ENCODE results near the gene UTP20.

- TF ChIP-seq POLR2AphosphoS5 (IDR thresholded peaks at IDR 0.05; ENCODE audit: low read depth, low read length) (no peak), FOXM1 (IDR thresholded peaks at IDR 0.05; ENCODE audit: low read depth) (no peak), RXRA (IDR thresholded peaks at IDR 0.05; ENCODE audit: borderline replicate concordance, low read depth) (no peak), CTCF (IDR thresholded peaks at IDR 0.05) (no peak), MXI1 (IDR thresholded peaks at IDR 0.05; ENCODE audit: low read depth, low read length) (no peak), SIN3A (IDR thresholded peaks at IDR 0.05; ENCODE audit: borderline replicate concordance, low read depth, low read length) (no peak), TCF12 (IDR thresholded peaks at IDR 0.05) (no peak), YY1 (IDR thresholded peaks at IDR 0.05; ENCODE audit: low read depth) (no peak), EZH2phosphoT487 (IDR thresholded peaks at IDR 0.05; ENCODE audit: borderline replicate concordance, low read depth) (no peak)
These were observed 95.7 kb downstream of the UTP20 start for GRCh38 chr12:101375573-101375972.

All from SK-N-SH (cell line).